ENCODE data around the gene NUMA1. TPM values are rescaled to one million over a fixed set of nuclear protein-coding genes. Genes with fewer than 3 reads are reported as not detected.

NUMA1 gene
- total RNA-seq, 1 donor from 2014 or later: 247 TPM

DNA sequence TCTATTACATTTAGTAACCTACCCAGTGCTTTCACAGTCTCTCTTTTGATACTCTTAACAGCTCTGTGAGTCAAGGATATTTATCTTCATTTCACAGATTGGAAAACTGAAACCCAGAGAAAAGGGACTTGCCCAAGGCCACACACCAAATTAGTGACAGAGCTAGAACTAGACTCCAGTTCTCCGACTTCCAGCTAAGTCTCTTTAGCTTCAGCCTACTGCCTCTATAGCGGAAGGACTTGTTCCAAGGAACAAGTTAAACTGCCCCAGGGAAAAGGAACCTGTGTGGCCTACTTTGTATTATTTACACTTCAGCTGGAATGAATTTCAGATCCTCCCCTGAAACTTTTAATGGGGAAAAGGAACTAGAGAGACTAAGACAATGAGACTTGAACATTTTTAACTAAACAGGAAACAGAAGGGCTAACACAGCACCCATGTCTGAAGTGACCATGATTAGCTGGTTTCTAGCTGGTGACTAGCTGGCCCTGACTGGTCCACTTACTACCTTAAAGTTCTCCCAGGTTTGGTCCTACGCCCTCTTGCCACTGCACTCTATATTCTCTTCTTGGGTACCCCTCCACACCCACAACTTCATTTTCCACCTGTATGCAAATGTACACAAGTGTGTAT is 1.6 kb upstream of the NUMA1 start:
- Mint-ChIP-seq H3K4me1 (ENCODE audit: unreplicated experiment) (peaks cover 28% of the 10 kb centered on the region), H3K27me3 (ENCODE audit: unreplicated experiment) (no peaks in the 10 kb centered on the region), H3K27ac (ENCODE audit: unreplicated experiment) (peak overlapping the region; percentile 99), H3K36me3 (ENCODE audit: unreplicated experiment) (peaks cover 4% of the 10 kb centered on the region), H3K4me3 (ENCODE audit: unreplicated experiment) (peak overlapping the region; percentile 88), H3K9me3 (ENCODE audit: unreplicated experiment) (no peaks in the 10 kb centered on the region)
- no peak for TF ChIP-seq CTCF (IDR thresholded peaks at IDR 0.05)
- no peak for DNase-seq (ENCODE audit: extremely low spot score, unreplicated experiment)

DNA sequence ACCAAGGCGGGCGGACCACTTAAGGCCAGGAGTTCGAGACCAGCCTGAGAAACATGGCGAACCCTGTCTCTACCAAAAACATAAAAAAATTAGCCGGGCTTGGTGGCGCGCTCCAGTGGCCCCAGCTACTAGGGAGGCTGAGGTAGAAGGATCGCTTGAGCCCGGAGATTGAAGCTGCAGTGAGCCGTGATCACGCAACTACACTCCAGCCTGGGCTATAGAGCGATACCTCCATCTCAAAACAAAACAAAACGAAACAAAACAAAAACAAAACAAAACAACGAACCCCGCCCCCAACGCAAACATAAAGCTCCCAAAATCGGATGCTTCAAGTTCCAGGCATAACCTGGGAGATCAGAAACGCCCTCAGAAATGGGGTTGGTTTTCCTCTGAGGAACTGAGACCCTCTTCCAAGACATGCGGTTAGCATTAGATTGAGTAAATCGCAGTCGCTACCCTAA is 872 bp upstream of the NUMA1 start:
- Mint-ChIP-seq H3K27ac (ENCODE audit: unreplicated experiment) (peak overlapping the region; percentile 99), H3K36me3 (ENCODE audit: unreplicated experiment) (peaks cover 4% of the 10 kb centered on the region), H3K27me3 (ENCODE audit: unreplicated experiment) (no peaks in the 10 kb centered on the region), H3K9me3 (ENCODE audit: unreplicated experiment) (no peaks in the 10 kb centered on the region), H3K4me3 (ENCODE audit: unreplicated experiment) (peak overlapping the region; percentile 88), H3K4me1 (ENCODE audit: unreplicated experiment) (peaks cover 28% of the 10 kb centered on the region)
- TF ChIP-seq CTCF (IDR thresholded peaks at IDR 0.05): no peak
- DNase-seq (ENCODE audit: extremely low spot score, unreplicated experiment): no peak

- Mint-ChIP-seq H3K4me3 (ENCODE audit: unreplicated experiment) (peak overlapping the region; percentile 88), H3K27ac (ENCODE audit: unreplicated experiment) (peak overlapping the region; percentile 99), H3K4me1 (ENCODE audit: unreplicated experiment) (peaks cover 30% of the 10 kb centered on the region), H3K9me3 (ENCODE audit: unreplicated experiment) (no peaks in the 10 kb centered on the region), H3K36me3 (ENCODE audit: unreplicated experiment) (peaks cover 4% of the 10 kb centered on the region), H3K27me3 (ENCODE audit: unreplicated experiment) (no peaks in the 10 kb centered on the region)
- DNase-seq (ENCODE audit: extremely low spot score, unreplicated experiment): no peak
- TF ChIP-seq CTCF (IDR thresholded peaks at IDR 0.05): no peak
Observed at GRCh38 chr11:72079819-72080325, 470 bp downstream of the NUMA1 start.

DNA sequence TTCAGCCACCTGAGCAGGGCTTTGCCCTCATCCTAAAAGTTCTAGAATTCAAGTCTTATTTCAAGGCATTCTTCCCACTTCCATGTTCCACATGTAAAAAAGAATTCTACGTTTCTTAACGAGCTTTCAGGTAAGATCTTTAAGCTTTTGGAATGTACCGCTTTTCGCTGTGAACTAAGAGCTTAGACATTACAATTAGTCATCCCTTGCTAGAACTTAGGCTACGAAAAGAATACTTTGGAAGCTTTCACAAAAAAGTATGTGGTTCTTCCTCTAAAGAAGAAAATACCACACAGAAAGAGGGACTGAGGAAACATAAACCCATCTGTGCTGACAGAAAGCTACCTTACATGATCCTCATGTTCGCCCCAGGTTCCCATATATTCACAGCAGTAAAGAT is 1.9 kb downstream of the NUMA1 start:
- DNase-seq (ENCODE audit: extremely low spot score, unreplicated experiment): no peak
- peaks cover 30% of the 10 kb centered on the region for H3K4me1 Mint-ChIP-seq (ENCODE audit: unreplicated experiment)
- peak overlapping the region; percentile 46 for H3K27ac Mint-ChIP-seq (ENCODE audit: unreplicated experiment)
- H3K27me3 Mint-ChIP-seq (ENCODE audit: unreplicated experiment): no peaks in the 10 kb centered on the region
- peak overlapping the region; percentile 88 for H3K4me3 Mint-ChIP-seq (ENCODE audit: unreplicated experiment)
- H3K9me3 Mint-ChIP-seq (ENCODE audit: unreplicated experiment): no peaks in the 10 kb centered on the region
- peaks cover 4% of the 10 kb centered on the region for H3K36me3 Mint-ChIP-seq (ENCODE audit: unreplicated experiment)
- no peak for TF ChIP-seq CTCF (IDR thresholded peaks at IDR 0.05)

- TF ChIP-seq CTCF (IDR thresholded peaks at IDR 0.05): no peak
- Mint-ChIP-seq H3K27ac (ENCODE audit: unreplicated experiment) (no peak overlapping the region), H3K4me3 (ENCODE audit: unreplicated experiment) (no peak overlapping the region), H3K4me1 (ENCODE audit: unreplicated experiment) (peaks cover 43% of the 10 kb centered on the region), H3K27me3 (ENCODE audit: unreplicated experiment) (no peaks in the 10 kb centered on the region), H3K9me3 (ENCODE audit: unreplicated experiment) (no peaks in the 10 kb centered on the region), H3K36me3 (ENCODE audit: unreplicated experiment) (peaks cover 4% of the 10 kb centered on the region)
- no peak for DNase-seq (ENCODE audit: extremely low spot score, unreplicated experiment)
Observed at GRCh38 chr11:72075756-72076155, 4.6 kb downstream of the NUMA1 start.
